H1 (cell line): ENCODE data around the gene LHFPL3. TPM values are rescaled to one million over a fixed set of nuclear protein-coding genes. Genes with fewer than 3 reads are reported as not detected.

ENCODE experiments used
- CTCF ChIA-PET: fragments of 300-600 bp; sonication (Branson Sonifier 250); formaldehyde crosslinking; loops from one replicate; lab custom pipeline; 2021; ENCODE audit not compliant: partially characterized antibody; lab: Charles Lee
- POLR2A ChIA-PET: fragments of 300-600 bp; sonication (Branson Sonifier 250); formaldehyde crosslinking; loops from one replicate; lab custom pipeline; 2021; ENCODE audit warnings: inconsistent platforms; ENCODE audit not compliant: partially characterized antibody; lab: Charles Lee
- DNase-seq, 2 experiments: peaks; one replicate each; pipeline versions ENCODE4 v3.0.0 to v3.0.0-alpha.2; 2010 to 2022; ENCODE audit warnings: low spot score in 2 of 2, low read depth in 1 of 2, mixed read lengths in 1 of 2
- FAIRE-seq: peaks from 2 replicates; lab custom pipeline; 2011; peaks lifted over from hg19 to GRCh38; lab: Jason Lieb, UNC
- H2AFZ ChIP-seq: 2 replicates; pipeline ENCODE4 v1.8.1; 2012; ENCODE audit warnings: low read length, inconsistent platforms
- H2AK5ac ChIP-seq: 2 replicates; pipeline ENCODE4 v1.6.1; 2013; ENCODE audit warnings: low read depth, low read length
- H2BK120ac ChIP-seq: replicated peaks from 2 replicates; pipeline ENCODE3; 2013; ENCODE audit warnings: low read depth, low read length, inconsistent platforms
- H2BK12ac ChIP-seq: 2 replicates; pipeline ENCODE4 v1.6.1; 2013; ENCODE audit warnings: low read depth, low read length
- H2BK15ac ChIP-seq: 2 replicates; pipeline ENCODE4 v1.6.1; 2013; ENCODE audit warnings: low read length
- H2BK20ac ChIP-seq: 2 replicates; pipeline ENCODE4 v1.6.1; 2013; ENCODE audit warnings: low read length
- H2BK5ac ChIP-seq: 2 replicates; pipeline ENCODE4 v1.6.1; 2013; ENCODE audit warnings: low read depth, low read length
- H3K14ac ChIP-seq: 2 replicates; pipeline ENCODE4 v1.6.1; 2013; ENCODE audit warnings: inconsistent platforms; ENCODE audit not compliant: insufficient read length
- H3K18ac ChIP-seq: 2 replicates; pipeline ENCODE4 v1.6.1; 2013; ENCODE audit warnings: low read length; ENCODE audit errors: extremely low read depth
- H3K23ac ChIP-seq: 2 replicates; pipeline ENCODE4 v1.6.1; 2013; ENCODE audit warnings: inconsistent platforms; ENCODE audit not compliant: insufficient read length
- H3K23me2 ChIP-seq: 2 replicates; pipeline ENCODE4 v1.6.1; 2013; ENCODE audit warnings: low read depth, low read length
- H3K27ac ChIP-seq: 2 replicates; pipeline ENCODE4 v1.6.1; 2011; ENCODE audit warnings: low read depth, low read length, inconsistent platforms
- H3K27me3 ChIP-seq, 4 experiments: replicated peaks in 1 of 4; 1 replicate in 1 of 4; 2 replicates in 3 of 4; pipeline versions ENCODE4 v1.6.1 to v1.8.1; 2011 to 2013; ENCODE audit warnings: low read length in 3 of 4, mild to moderate bottlenecking in 3 of 4, inconsistent platforms in 2 of 4, mixed read lengths in 2 of 4, moderate library complexity in 1 of 4; ENCODE audit not compliant: control insufficient read depth in 3 of 4, insufficient read depth in 3 of 4; ENCODE audit errors: extremely low read depth in 1 of 4
- H3K36me3 ChIP-seq, 4 experiments: 2 replicates each; pipeline versions ENCODE4 v1.6.1 to v1.8.1; 2011 to 2013; ENCODE audit warnings: mild to moderate bottlenecking in 4 of 4, low read length in 3 of 4, moderate library complexity in 2 of 4, control low read depth in 1 of 4, inconsistent platforms in 1 of 4; ENCODE audit not compliant: insufficient read depth in 4 of 4, control insufficient read depth in 2 of 4
- H3K4ac ChIP-seq: replicated peaks from 2 replicates; pipeline ENCODE3; 2013; ENCODE audit warnings: low read length, low read depth, mixed read lengths, inconsistent platforms; ENCODE audit not compliant: insufficient read length
- H3K4me1 ChIP-seq, 4 experiments: replicated peaks in 1 of 4; 1 replicate in 1 of 4; 2 replicates in 3 of 4; pipeline versions ENCODE4 v1.6.1 to v1.8.1; 2011 to 2013; ENCODE audit warnings: low read length in 3 of 4, inconsistent platforms in 2 of 4, mixed read lengths in 1 of 4; ENCODE audit not compliant: insufficient read depth in 4 of 4, control insufficient read depth in 3 of 4
- H3K4me2 ChIP-seq, 2 experiments: 2 replicates each; pipeline versions ENCODE4 v1.6.1 to v1.8.1; 2011 to 2013; ENCODE audit warnings: low read depth in 2 of 2, low read length in 2 of 2, control low read depth in 1 of 2, inconsistent platforms in 1 of 2, mild to moderate bottlenecking in 1 of 2; ENCODE audit not compliant: insufficient read depth in 1 of 2
- H3K4me3 ChIP-seq, 4 experiments: fragments of 200-600, 300-600 bp in 1 of 4; sonication (generic), shearing (Covaris generic), sonication (Bioruptor Twin) in 1 of 4; 2 replicates each; pipeline versions ENCODE4 v1.5.1 to v1.8.1; 2011 to 2016; ENCODE audit warnings: low read length in 4 of 4, low read depth in 3 of 4, control low read depth in 2 of 4, inconsistent platforms in 2 of 4, mild to moderate bottlenecking in 2 of 4, mixed read lengths in 1 of 4, moderate library complexity in 1 of 4; ENCODE audit not compliant: insufficient read depth in 2 of 4; ENCODE audit errors: extremely low read depth in 1 of 4
- H3K56ac ChIP-seq: replicated peaks from 2 replicates; pipeline ENCODE3; 2013; ENCODE audit warnings: low read depth, mild to moderate bottlenecking, mixed read lengths, low read length, inconsistent platforms; ENCODE audit not compliant: insufficient read length
- H3K79me1 ChIP-seq: 2 replicates; pipeline ENCODE4 v1.6.1; 2013; ENCODE audit warnings: low read depth, low read length, control low read depth
- H3K79me2 ChIP-seq, 2 experiments: 2 replicates each; pipeline versions ENCODE4 v1.6.1 to v1.8.1; 2012 to 2013; ENCODE audit warnings: low read length in 2 of 2, mild to moderate bottlenecking in 2 of 2, inconsistent platforms in 1 of 2; ENCODE audit not compliant: insufficient read depth in 2 of 2, control insufficient read depth in 1 of 2
- H3K9ac ChIP-seq, 4 experiments: replicated peaks in 1 of 4; 1 replicate in 1 of 4; 2 replicates in 3 of 4; pipeline versions ENCODE4 v1.6.1 to v1.8.1; 2011 to 2013; ENCODE audit warnings: low read depth in 3 of 4, low read length in 3 of 4, control low read depth in 2 of 4, mild to moderate bottlenecking in 2 of 4, moderate library complexity in 2 of 4, inconsistent platforms in 1 of 4; ENCODE audit errors: extremely low read depth in 1 of 4
- H3K9me3 ChIP-seq, 2 experiments: 2 replicates each; pipeline versions ENCODE4 v1.6.1 to v1.8.1; 2012 to 2013; ENCODE audit warnings: mild to moderate bottlenecking in 2 of 2, moderate library complexity in 2 of 2, control low read depth in 1 of 2, inconsistent platforms in 1 of 2, low read depth in 1 of 2, low read length in 1 of 2, mixed read lengths in 1 of 2; ENCODE audit not compliant: insufficient read depth in 2 of 2
- H4K20me1 ChIP-seq, 2 experiments: replicated peaks in 1 of 2; 2 replicates each; pipeline versions ENCODE3 to v1.8.1; 2011 to 2013; ENCODE audit warnings: inconsistent platforms in 2 of 2, low read length in 2 of 2, mild to moderate bottlenecking in 1 of 2; ENCODE audit not compliant: insufficient read depth in 2 of 2, control insufficient read depth in 1 of 2
- H4K5ac ChIP-seq: 2 replicates; pipeline ENCODE4 v1.6.1; 2013; ENCODE audit warnings: low read length, low read depth, mixed read lengths, inconsistent platforms; ENCODE audit not compliant: insufficient read length
- H4K8ac ChIP-seq: 2 replicates; pipeline ENCODE4 v1.8.0; 2013; ENCODE audit warnings: mild to moderate bottlenecking, moderate library complexity, low read length, inconsistent platforms; ENCODE audit not compliant: insufficient read depth; ENCODE audit errors: extremely low read depth
- H4K91ac ChIP-seq: replicated peaks from 2 replicates; pipeline ENCODE3; 2013; ENCODE audit warnings: low read length, mixed read lengths, inconsistent platforms; ENCODE audit not compliant: insufficient read length
- ASH2L ChIP-seq: fragments of 200-600, 300-600 bp; sonication (generic); IDR thresholded peaks from one replicate; pipeline ENCODE4 v1.7.1; 2017; ENCODE audit warnings: low read length
- CEBPB ChIP-seq: IDR thresholded peaks from 2 replicates; pipeline ENCODE4 v1.6.1; 2012; ENCODE audit warnings: low read depth, low read length
- CTBP2 ChIP-seq: IDR thresholded peaks from 2 replicates; pipeline ENCODE4 v1.7.0; 2011; ENCODE audit warnings: borderline replicate concordance, mild to moderate bottlenecking, moderate library complexity, mixed read lengths, low read length; ENCODE audit not compliant: insufficient read depth, insufficient read length
- EGR1 ChIP-seq: IDR thresholded peaks from 2 replicates; pipeline ENCODE4 v1.6.1; 2011; ENCODE audit warnings: low read depth, low read length, borderline replicate concordance
- POU5F1 ChIP-seq: IDR thresholded peaks from 2 replicates; pipeline ENCODE4 v1.6.1; 2011; ENCODE audit warnings: low read depth, mild to moderate bottlenecking, low read length, moderate library complexity
- SAP30 ChIP-seq: fragments of 300-600 bp; sonication (generic); IDR thresholded peaks from 2 replicates; pipeline ENCODE4 v1.7.1; 2012; ENCODE audit warnings: low read length, moderate library complexity, mild to moderate bottlenecking, inconsistent platforms; ENCODE audit not compliant: insufficient read depth, insufficient replicate concordance
- SP4 ChIP-seq: IDR thresholded peaks from 2 replicates; pipeline ENCODE4 v1.6.1; 2012; ENCODE audit warnings: low read length, inconsistent platforms
- polyA plus RNA-seq, 7 experiments: library from polyadenylated mRNA; depleted of rRNA in 3 of 7; stranded (reverse) in 5 of 7; unstranded in 2 of 7; fragments of >200 nt in 5 of 7; fragments of 200-250 nt in 2 of 7; gene quantifications; 1 replicate in 5 of 7; 2 replicates in 1 of 7; 4 replicates in 1 of 7; pipeline versions ENCODE4 v1.2.1 to v1.2.3, GENCODE V29; 2011 to 2013; ENCODE audit warnings: missing spikeins in 2 of 7, mixed read lengths in 2 of 7
- total RNA-seq: library from RNA; stranded (reverse); fragmentation: NEBNext Ultra II Directional; extraction: Animal tissue kit (Norgen Biotek cat#: 25700); gene quantifications from 2 replicates; pipeline ENCODE4 v1.2.1, GENCODE V29; 2021

The LHFPL3 gene
- total and polyA plus RNA-seq, 2 of the 8 experiments (the other 6 are each of a cell fraction or from before 2014, with no cell fraction given): 0.24 to 0.50 TPM

DNA sequence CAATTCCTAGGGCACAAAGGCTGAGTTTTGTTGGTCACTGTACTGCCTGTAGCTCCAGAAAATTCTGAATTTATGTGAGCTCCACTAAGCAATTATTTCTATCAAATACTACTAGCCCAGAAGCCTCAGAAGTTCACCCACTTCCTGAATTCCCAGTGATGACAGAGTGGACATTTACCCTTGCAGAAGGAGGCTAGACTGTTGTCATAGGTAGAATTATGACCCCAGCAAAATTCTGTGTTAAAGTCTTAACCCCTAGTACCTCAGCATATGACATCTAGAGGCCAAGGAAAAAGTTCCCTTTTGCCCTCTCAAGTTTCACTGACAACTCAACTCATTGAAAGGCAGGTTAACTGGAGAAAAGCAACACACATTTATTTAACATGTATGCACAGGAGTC lies 606.9 kb downstream of the LHFPL3 start:
- H3K23me2 ChIP-seq: peaks cover 4% of the 10 kb centered on the region
- no peak overlapping the region for H2BK15ac ChIP-seq
- H3K18ac ChIP-seq: no peak overlapping the region
- no peak overlapping the region for H4K8ac ChIP-seq
- no peak overlapping the region for H3K27ac ChIP-seq
- peaks cover 0 to under 1% of the 10 kb centered on the region in 2 experiments; a peak in 1 of 4 replicates for H3K9me3 ChIP-seq
- H3K4ac ChIP-seq: no peak overlapping the region
- peaks cover 0 to 4% of the 10 kb centered on the region in 2 experiments for H4K20me1 ChIP-seq
- H2AK5ac ChIP-seq: no peak overlapping the region
- H3K79me1 ChIP-seq: no peaks in the 10 kb centered on the region
- TF ChIP-seq POU5F1 (no peak), SAP30 (no peak), SP4 (no peak), CEBPB (no peak), EGR1 (no peak), CTBP2 (no peak), ASH2L (no peak)
- FAIRE-seq (no peak), DNase-seq (no peak)
- ChIA-PET POLR2A (no interaction called here), CTCF (no interaction called here)
- no peaks in the 10 kb centered on the region for H3K36me3 ChIP-seq
- H3K79me2 ChIP-seq: no peaks in the 10 kb centered on the region; a peak in 1 of 4 replicates
- H2BK120ac ChIP-seq: no peak overlapping the region
- H3K4me1 ChIP-seq: peaks cover 0 to 11% (median 4%) of the 10 kb centered on the region in 4 experiments; a peak in 4 of 7 replicates
- no peaks in the 10 kb centered on the region for H3K27me3 ChIP-seq
- no peak overlapping the region for H3K14ac ChIP-seq
- H3K9ac ChIP-seq: no peak overlapping the region
- no peak overlapping the region for H2BK12ac ChIP-seq
- no peak overlapping the region for H4K5ac ChIP-seq
- no peak overlapping the region for H4K91ac ChIP-seq
- no peak overlapping the region for H3K56ac ChIP-seq
- no peak overlapping the region for H2AFZ ChIP-seq
- H3K23ac ChIP-seq: no peak overlapping the region
- no peak overlapping the region for H3K4me2 ChIP-seq
- no peak overlapping the region for H3K4me3 ChIP-seq
- no peak overlapping the region for H2BK5ac ChIP-seq
- H2BK20ac ChIP-seq: no peak overlapping the region
